Frontal cortex (tissue), 4 donors: ENCODE measurements around the gene VPREB1. TPM values are rescaled to one million over a fixed set of nuclear protein-coding genes. Genes with fewer than 3 reads are reported as not detected.
"Not testable (repeated sequence)": the region's sequence is repeated elsewhere in the genome, so short reads cannot be mapped to it uniquely, and the experiment has no call there.

ENCODE experiments used
- DNase-seq, 2 donors: peaks; one replicate each; pipeline ENCODE4 v3.0.0; 2012; ENCODE audit warnings: low spot score in 2 of 2
- FAIRE-seq: peaks from 2 replicates; lab custom pipeline; 2012; peaks lifted over from hg19 to GRCh38; lab: Jason Lieb, UNC
- total RNA-seq: library from RNA; depleted of rRNA; stranded (reverse); fragments of >200 nt; gene quantifications from one replicate; pipeline ENCODE4 v1.2.3, GENCODE V29; 2014
- donor health status: control.
- donor health status: control.
- donor health status: control.

VPREB1 gene
- total RNA-seq, 1 donor from 2014 or later: not detected

DNA sequence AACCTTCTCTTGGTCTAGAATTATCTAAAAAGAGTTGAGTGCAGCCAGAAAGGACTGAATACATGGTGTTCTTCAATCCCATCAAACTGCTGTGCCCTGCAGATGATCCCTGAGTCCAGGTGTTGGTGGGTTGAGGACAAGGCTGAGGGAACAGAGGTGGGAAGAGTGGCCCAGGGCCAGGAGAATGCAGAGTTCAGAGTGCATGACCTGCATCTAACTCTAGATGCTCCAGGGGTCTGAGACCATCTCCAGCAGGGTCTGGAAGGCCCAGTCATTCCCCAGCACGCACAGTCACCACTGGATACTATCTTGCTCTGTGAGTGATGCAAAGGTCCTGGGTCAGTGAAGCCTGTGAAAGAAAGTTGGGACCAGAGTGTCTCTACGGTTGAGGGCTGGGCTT lies 2.1 kb upstream of the VPREB1 start:
- no peak for FAIRE-seq
- no peak for DNase-seq

DNA sequence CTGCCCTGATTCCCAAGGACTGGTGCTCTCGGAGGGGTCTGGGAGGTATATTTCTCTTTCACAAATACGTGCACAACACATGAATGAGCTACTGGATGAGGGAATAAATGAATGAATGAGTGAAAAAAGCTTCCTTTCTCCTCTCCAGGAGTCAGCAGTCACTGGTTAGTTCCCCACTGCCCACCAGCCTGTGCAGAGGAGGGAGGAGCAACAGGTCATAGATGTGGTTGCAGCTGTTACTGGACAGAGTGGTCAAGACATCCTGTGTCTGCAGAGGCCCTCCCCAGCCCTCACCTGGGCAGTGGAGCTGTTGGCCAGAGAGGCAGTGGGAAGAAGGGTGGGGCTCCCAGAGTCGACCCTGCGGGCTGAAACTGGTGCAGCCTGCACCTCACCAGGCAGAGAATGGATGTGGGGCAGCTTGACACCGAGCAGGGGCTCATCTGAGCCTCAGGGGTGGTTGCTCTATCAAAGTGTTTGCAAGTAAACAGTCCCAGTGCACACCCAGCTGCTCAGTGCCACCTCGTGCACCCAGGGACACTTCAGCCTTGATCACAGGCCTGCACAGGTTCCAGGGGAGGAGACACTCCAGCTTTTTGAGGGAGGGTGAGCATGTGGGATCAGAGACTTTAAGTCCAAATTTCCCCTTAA lies 1.4 kb upstream of the VPREB1 start:
- DNase-seq: no peak
- FAIRE-seq: no peak

DNA sequence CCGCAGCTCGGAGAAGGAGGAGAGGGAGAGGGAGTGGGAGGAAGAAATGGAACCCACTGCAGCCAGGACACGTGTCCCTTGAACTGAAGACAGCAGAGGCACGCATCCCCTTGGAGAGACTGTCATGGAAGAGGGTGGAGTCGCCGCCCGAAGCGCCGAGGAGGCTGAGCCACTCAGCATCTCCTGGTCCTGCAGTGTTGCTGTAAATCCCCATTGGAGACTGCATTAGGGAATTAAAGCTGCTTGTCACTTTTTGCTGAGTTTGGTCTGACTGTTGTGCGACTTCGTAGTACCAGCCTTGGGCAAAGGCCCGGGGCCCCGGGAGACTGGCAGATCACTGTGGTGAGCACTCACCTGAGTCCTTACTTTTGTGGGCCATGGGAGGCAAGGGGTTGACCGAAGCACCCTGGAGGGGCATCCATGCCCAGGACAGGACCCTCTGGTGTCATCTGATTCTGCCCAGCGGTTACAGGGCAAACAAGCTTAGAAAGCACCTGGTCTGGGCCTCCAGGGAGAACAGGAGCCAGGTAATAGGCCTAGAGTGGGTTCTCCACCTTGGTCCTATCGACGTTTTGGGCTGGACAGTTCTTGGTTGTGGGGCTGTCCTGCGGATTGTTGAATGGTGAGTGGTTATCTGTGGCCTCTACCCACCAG lies 797 bp downstream of the VPREB1 start:
- DNase-seq (no peak), FAIRE-seq (no peak)

DNA sequence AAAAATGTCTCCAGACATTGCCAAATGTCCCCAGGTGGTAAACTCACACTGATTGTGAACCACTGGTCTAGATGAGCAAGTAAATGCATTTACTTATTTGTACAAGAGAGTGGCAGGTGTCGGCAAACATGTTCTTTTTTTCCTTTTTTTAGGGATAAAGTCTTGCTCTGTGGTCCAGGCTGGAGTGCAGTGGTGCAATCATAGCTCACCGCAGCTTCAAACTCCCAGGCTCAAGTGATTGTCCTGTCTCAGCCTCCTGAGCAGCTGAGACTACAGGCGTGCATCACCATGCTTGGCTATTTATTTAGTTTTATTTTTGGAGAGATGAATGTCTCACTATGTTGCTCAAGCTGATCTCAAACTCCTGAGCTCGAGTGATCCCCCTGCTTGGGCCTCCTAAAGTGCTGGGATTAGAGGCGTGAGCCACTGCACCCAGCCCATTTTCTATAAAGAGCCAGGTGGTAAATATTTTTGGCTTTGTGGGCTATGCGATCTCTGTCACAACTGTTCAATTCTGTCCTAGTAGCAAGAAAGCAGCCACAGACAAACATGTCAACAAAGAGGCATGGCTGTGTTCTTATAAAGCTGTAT lies 1.4 kb downstream of the VPREB1 start:
- DNase-seq (no peak), FAIRE-seq (no peak)

DNA sequence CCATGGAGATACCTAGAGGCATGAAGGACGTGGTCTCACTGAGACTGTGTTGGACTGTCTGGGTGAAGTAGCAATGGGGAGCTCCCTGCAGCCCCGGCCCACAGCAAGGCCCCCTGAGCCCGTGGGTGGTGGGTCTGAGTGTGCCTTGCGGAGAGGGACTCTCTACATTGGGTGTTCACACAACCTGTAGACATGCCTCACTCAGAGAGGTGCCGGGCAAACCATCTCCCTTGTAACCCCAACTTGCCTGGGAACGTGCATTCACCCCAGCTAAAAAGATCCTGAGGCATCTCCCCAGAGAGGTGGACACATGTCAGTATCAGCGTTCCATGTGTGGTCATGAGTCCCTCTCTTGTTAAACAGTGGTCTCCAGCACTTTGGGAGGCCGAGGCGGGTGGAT lies 2.1 kb downstream of the VPREB1 start:
- DNase-seq: no peak
- FAIRE-seq: no peak

DNA sequence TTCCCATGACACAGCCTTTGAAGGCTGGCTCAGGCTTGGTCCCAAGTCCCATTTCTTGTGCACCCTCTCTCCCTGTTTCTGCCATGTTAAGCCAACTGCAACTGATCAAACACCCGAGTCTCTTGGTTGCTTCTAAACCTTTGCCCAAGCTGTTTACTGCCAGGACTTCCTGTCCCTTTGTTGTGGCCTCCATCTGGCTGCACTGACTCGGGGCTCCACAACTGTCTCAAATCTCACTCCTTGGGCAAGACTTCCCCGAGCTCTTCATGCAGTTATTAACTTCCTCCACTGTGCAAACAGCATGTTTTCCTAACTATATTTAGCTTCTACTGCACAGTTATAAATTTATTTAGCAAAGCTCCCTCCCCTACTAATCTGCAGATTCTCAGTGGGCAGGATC lies 4.3 kb downstream of the VPREB1 start:
- no peak for DNase-seq
- no peak for FAIRE-seq

DNA sequence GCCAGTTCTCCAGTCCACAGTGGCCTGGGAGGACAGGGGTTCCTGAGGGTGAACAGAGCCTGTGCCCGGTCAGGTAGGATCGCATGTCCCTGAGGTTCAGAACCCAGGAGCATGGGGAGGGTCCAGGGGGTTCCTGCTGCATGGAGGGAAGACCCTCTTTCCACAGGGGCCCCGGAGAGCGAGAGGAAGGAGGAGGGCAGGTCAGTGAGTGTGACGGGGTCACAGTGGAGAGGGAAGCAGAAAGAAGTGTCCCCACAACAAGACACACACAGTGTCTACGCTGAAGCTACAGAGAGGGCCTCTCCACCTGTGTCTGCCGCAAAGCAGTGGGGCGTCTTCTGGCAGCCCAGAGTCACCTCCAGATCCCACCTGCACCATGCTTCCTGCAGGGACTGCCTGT lies 6.1 kb downstream of the VPREB1 start:
- FAIRE-seq, DNase-seq: not testable (repeated sequence)

DNA sequence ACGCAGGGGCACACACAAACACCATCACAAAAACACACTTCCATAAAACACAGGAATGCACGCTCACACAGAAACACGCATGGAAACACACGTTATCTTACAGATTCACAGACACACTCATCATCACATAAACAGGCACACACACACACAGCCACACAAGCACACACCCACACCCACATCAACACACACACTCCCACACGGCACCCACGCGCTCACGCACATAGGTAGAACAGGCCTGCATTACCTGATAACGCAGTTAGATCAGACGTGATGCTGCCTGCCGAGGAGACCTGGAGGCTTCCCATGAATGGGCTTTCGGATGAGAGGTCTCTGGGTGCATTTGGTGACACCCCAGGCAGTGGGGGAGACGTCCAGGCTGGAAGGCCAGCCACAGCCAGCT lies 11.5 kb downstream of the VPREB1 start:
- not testable (repeated sequence) for FAIRE-seq, DNase-seq

DNA sequence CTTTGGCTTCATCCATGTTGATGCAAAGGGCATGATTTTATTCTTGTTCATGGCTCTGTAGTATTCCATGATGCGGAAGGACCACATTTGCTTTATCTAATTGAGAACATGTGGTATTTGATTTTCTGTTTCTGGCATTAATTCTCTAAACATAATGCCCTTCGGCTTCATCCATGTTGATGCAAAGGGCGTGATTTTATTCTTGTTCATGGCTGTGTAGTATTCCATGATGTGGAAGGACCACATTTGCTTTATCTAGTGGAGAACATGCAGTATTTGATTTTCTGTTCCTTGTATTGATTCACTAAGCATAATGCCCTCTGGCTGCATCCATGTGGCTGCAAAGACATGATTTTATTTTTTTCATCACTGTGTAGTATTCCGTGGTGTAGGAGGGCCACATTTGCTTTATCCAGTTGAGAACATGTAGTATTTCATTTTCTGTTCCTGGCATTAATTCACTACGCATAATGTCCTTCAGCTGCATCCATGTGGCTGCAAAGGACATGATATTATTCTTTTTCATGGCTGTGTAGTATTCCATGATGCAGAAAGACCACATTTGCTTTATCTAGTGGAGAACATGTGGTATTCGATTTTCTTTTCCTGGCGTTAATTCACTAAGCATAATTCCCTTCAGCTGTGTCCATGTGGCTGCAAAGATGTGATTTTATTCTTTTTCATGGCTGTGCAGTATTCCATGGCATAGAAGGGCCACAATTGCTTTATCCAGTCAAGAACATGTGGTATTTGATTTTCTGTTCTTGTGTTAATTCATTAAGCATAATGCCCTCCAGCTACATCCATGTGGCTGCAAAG lies 14.2 kb downstream of the VPREB1 start:
- not testable (repeated sequence) for FAIRE-seq, DNase-seq

DNA sequence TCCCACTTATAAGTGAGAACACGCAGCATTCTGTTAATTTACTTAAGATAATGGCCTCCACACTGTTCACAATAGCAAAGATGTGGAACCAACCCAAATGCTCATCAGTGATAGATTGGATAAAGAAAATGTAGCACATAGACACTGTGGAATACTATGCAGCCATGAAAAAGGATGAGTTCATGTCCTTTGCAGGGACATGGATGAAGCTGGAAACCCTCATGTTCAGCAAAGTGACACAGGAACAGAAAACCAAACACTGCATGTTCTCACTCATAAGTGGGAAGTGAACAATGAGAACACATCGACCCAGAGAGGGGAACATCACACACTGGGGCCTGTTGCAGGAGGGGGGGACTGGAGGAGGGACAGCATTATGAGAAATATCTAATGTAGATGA lies 15.6 kb downstream of the VPREB1 start:
- not testable (repeated sequence) for DNase-seq, FAIRE-seq

DNA sequence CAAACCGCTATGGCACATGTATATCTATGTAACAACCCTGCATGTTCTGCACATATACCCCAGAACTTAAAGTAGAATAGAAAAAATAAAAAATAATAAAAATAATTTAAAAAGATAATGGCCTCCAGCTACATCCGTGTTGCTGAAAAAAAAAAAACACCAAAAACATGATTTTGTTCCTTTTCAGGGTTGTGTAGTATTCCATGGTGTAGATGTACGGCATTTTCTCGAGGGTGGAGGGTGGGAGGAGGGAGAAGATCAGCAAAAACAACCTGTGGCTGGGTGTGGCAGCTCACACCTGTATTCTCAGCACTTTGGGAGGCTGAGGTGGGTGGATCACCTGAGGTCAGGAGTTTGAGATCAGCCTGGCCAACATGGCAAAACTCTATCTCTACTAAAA lies 16.0 kb downstream of the VPREB1 start:
- not testable (repeated sequence) for DNase-seq, FAIRE-seq

DNA sequence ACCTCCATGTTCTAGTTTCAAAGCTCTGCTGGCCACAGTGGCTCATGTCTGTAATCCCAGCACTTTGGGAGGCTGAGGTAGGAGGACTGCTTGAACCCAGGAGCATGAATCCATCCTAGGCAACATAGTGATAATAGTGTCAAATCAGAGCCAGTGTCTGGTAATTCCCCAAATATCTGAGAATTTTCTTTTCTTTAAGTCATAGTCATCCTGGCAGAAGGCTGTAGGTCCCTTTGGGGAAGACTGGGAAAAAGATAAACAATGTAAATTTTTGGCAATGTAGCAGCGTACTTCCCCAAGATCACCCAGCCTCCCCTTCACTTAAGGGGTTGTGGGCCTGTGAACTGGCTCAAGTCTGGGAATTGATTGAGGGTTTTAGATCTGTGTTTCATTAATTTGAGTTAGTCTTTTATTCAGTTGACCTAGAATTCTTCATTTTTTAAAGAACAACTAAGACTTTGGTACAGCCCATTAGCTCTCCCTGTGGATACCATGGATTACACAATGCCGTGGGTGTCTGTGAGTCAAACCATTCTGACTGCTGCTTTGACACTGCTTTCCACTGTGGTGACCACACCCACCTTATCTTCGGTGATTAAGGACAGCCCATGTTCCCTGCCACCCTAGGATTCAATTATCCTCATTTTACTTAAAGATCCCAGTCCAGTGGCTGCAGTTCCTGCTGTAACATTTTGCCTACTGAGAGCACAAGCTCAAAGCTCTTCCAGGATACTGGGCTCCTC lies 17.9 kb downstream of the VPREB1 start:
- DNase-seq, FAIRE-seq: not testable (repeated sequence)

DNA sequence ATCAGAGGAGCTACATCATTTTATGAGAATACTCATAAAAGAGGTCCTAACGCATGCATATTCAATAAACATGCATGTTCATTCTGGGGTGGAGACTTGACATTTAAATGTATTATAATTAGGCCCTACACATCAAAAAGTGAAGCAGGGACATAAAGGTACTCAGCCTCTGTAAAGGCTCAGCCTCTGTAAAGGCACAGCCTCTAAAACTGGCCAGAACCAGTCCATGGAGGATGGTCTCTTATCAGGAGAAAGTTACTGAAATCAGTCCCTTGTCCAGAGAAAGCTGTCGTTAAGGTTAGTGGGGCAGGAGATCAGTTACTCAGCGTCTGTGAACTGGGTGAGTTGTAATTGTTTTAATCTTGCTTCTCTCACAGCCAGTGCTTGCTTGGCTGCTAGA lies 19.2 kb downstream of the VPREB1 start:
- not testable (repeated sequence) for FAIRE-seq, DNase-seq

DNA sequence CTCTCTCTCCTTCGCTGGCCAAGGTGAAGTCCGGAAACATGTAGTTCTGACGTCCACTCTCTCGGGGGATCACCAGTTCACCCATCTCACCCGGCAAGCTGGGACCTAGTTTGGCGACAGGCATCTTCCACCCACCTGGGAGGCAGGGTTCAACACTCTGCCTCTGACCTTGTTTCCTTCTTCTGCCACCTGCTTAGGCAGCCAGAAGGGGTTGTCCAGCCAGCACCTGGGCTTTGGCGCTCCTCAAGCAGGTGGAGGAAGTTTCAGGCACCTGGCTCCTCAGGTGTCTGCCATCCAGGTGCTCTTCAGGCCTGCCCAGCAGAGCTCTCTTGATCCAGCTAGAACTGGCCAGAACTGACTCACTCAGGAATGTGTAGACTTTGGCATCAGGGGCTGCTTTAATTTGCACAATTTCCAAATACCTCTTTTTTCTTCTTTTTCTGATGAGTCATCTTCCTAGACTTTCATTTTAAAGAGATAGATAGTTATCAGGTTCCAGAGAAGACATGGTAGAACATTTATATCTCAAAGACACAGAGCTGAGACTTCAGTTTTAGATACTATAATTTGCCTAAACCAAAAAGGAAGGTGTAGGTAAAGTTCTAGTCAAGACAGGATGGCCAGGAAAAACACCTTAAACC lies 25.6 kb downstream of the VPREB1 start:
- FAIRE-seq, DNase-seq: not testable (repeated sequence)

DNA sequence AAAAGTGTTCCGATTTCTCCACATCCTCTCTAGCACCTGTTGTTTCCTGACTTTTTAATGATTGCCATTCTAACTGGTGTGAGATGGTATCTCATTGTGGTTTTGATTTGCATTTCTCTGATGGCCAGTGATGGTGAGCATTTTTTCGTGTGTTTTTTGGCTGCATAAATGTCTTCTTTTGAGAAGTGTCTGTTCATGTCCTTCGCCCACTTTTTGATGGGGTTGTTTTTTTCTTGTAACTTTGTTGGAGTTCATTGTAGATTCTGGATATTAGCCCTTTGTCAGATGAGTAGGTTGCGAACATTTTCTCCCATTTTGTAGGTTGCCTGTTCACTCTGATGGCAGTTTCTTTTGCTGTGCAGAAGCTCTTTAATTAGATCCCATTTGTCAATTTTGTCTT lies 32.8 kb downstream of the VPREB1 start:
- FAIRE-seq, DNase-seq: not testable (repeated sequence)

DNA sequence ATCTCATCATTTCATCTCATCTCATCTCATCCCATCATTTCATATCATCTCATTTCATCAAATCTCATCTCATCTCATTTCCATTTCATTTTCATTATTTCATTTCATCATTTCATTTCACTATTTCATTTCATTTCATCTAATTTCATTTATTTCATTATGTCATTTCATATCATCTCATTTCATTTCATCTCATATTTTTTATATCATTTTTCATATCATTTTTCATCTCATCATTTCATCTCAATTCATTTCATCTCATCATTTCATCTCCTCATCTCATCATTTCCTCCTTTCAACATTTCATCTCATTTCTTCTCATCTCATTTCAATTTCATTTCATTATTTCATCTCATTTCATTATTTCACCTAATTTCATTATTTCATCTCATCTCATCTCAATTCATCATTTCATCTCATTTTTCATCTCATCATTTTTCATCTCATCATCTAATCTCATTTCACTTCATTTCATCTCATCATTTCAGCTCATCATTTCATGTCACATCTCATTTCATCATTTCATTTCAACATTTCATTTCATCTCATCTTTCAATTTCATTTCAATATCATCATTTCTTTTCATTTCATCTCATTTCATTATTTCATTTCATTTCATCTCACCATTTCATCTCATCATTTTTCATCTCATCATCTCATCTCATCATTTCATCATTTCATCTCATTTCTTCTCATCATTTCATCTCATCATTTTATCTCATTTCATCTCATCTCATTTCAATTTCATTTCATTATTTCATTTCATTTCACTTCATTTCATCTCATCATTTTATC lies 40.6 kb downstream of the VPREB1 start:
- DNase-seq, FAIRE-seq: not testable (repeated sequence)

DNA sequence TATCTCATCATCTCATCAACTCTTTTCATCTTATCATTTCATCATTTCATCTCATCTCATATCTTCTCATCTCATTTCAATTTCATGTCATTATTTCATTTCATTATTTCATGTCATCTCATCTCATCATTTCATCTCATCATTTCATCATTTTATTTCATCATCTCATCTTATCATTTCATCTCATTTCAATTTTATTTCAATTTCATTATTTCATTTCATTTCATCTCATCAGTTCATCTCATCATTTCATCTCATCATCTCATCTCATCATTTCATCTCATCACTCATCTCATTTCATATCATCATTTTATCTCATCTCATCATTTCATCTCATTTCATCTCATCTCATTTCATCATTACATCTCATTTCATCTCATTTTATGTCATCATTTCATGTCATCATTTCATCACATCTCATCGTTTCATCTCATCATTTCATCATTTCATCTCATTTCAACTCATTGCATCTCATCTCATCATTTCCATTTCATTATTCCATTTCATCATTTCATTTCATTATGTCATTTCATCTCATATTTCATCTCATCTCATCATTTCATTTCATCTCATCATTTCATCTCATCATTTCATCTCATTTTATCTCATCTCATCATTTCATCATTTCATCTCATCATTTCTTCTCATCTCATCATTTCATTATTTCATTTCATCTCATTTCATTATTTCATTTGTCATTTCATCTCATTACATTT lies 42.0 kb downstream of the VPREB1 start:
- not testable (repeated sequence) for DNase-seq, FAIRE-seq
